RWPE2 (cell line): ENCODE data around the gene NSMCE4A.
"Not testable (repeated sequence)": the region's sequence is repeated elsewhere in the genome, so short reads cannot be mapped to it uniquely, and the experiment has no call there.

Experiments
- ATAC-seq: fragments of 200-7000 bp; cut with Tn5 transposase; 3 replicates; pipeline ENCODE4 v1.9.1; 2021; ENCODE audit warnings: low read depth
- DNase-seq: peaks from one replicate; pipeline ENCODE4 v3.0.0-alpha.2; 2020; ENCODE audit warnings: low spot score
- H3K27ac ChIP-seq: fragments of 450-650 bp; 2 replicates; pipeline ENCODE4 v1.5.1; 2017; ENCODE audit warnings: mild to moderate bottlenecking; ENCODE audit not compliant: poor library complexity, severe bottlenecking
- H3K27me3 ChIP-seq: fragments of 250-450 bp; sonication (Bioruptor Pico); 2 replicates; pipeline ENCODE4 v1.5.1; 2021; ENCODE audit warnings: mild to moderate bottlenecking, moderate library complexity; ENCODE audit not compliant: insufficient read depth, poor library complexity, severe bottlenecking
- H3K36me3 ChIP-seq: fragments of 250-450 bp; sonication (Bioruptor Pico); 2 replicates; pipeline ENCODE4 v1.5.1; 2020; ENCODE audit warnings: low read depth, mild to moderate bottlenecking, moderate library complexity
- H3K4me1 ChIP-seq: fragments of 250-450 bp; sonication (Bioruptor Pico); 2 replicates; pipeline ENCODE4 v1.5.1; 2021; ENCODE audit warnings: mild to moderate bottlenecking, moderate library complexity; ENCODE audit not compliant: insufficient read depth, poor library complexity, severe bottlenecking
- H3K4me3 ChIP-seq: fragments of 250-450 bp; sonication (Bioruptor Pico); 2 replicates; pipeline ENCODE4 v1.5.1; 2021; ENCODE audit warnings: mild to moderate bottlenecking, moderate library complexity; ENCODE audit not compliant: severe bottlenecking
- H3K9me3 ChIP-seq: fragments of 250-450 bp; sonication (Bioruptor Pico); 2 replicates; pipeline ENCODE4 v1.5.1; 2021; ENCODE audit warnings: mild to moderate bottlenecking, moderate library complexity; ENCODE audit not compliant: severe bottlenecking
- TF ChIP-seq, protein P1 (sequence below): fragments of 450-650 bp; IDR thresholded peaks from one replicate; pipeline ENCODE4 v1.5.1; 2017; ENCODE audit warnings: mild to moderate bottlenecking, moderate library complexity; ENCODE audit not compliant: poor library complexity, severe bottlenecking

NSMCE4A gene, protein sequence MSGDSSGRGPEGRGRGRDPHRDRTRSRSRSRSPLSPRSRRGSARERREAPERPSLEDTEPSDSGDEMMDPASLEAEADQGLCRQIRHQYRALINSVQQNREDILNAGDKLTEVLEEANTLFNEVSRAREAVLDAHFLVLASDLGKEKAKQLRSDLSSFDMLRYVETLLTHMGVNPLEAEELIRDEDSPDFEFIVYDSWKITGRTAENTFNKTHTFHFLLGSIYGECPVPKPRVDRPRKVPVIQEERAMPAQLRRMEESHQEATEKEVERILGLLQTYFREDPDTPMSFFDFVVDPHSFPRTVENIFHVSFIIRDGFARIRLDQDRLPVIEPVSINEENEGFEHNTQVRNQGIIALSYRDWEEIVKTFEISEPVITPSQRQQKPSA

DNA sequence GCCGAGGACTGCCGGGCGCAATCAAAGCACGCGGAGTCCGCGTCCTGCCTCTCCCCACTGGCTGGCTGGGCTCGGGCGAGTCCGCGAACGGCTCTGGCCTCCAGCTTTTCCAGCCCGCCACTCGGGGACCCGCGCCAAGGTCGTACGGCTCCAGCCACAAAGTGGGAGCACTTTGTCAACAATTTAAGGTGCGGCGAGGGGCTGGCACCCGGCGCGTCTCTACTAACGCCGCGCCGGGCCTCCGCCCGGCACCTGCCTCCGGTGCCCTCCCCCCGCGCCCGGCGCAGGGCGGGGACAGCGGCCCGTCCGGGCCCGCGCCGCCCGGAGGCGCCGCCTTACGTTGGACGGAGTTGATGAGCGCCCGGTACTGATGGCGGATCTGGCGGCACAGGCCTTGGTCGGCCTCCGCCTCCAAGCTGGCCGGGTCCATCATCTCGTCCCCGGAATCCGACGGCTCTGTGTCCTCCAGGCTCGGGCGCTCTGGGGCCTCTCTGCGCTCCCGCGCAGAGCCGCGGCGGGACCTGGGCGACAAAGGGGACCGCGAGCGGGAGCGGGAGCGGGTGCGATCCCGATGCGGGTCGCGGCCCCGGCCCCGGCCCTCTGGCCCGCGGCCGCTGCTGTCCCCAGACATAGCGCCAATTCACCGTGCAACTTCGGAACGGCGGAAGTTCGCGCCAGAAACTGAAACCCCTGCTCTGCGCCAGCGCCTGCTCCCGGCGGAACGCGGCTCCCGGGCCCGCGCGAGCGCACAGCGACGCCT is at the start of gene NSMCE4A:
TSS of gene NSMCE4A (minus strand) at position 683 of the 760 bp plus-strand sequence. CDS start at position 631, 52 bp downstream.
- Histone ChIP-seq H3K36me3 (peaks cover 39% of the 10 kb centered on the region), H3K4me3 (peak within 1 kb of the TSS; percentile 89), H3K4me1 (peaks cover 9% of the 10 kb centered on the region), H3K9me3 (no peaks in the 10 kb centered on the region), H3K27me3 (no peaks in the 10 kb centered on the region), H3K27ac (peak within 1 kb of the TSS; percentile 78)
- DNase-seq (peak; percentile 70), ATAC-seq (peak; percentile 87)
- TF ChIP-seq, protein P1, sequence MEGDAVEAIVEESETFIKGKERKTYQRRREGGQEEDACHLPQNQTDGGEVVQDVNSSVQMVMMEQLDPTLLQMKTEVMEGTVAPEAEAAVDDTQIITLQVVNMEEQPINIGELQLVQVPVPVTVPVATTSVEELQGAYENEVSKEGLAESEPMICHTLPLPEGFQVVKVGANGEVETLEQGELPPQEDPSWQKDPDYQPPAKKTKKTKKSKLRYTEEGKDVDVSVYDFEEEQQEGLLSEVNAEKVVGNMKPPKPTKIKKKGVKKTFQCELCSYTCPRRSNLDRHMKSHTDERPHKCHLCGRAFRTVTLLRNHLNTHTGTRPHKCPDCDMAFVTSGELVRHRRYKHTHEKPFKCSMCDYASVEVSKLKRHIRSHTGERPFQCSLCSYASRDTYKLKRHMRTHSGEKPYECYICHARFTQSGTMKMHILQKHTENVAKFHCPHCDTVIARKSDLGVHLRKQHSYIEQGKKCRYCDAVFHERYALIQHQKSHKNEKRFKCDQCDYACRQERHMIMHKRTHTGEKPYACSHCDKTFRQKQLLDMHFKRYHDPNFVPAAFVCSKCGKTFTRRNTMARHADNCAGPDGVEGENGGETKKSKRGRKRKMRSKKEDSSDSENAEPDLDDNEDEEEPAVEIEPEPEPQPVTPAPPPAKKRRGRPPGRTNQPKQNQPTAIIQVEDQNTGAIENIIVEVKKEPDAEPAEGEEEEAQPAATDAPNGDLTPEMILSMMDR: peak; percentile 95

DNA sequence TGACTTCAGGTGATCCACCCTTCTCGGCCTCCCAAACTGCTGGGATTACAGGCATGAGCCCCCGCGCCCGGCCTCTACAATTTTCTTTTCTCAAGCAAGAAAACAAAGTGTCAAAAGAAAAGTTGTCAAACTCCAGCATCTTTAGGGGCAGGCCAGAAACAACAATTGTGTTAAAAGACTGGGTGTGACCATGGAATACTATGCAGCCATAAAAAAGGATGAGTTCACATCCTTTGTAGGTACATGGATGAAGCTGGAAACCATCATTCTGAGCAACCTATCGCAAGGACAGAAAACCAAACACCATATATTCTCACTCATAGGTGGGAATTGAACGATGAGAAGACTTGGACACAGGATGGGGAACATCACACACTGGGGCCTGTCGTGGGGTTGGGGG is 48.2 kb upstream of the NSMCE4A start:
- not testable (repeated sequence) for H3K4me3 ChIP-seq, ATAC-seq, DNase-seq, H3K36me3 ChIP-seq, H3K9me3 ChIP-seq, H3K27ac ChIP-seq, H3K27me3 ChIP-seq
- H3K4me1 ChIP-seq: peaks cover 15% of the 10 kb centered on the region

DNA sequence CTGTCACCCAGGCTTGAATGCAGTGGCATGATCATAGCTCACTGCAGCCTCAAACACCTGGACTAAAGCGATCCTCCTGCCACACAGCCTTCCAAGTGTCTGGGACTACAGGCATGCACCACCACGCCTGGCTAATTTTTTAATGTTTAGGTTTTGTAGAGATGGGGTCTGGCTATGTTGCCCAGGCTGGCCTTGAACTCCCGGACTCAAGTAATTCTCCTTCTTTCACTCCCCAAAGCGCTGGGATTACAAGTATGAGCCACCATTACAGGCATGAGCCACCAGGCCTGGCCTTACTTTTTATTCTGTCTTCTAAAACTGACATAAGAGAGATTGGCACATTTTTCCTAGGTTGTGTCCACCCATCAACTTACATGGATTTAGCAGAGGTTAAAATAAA is 47.3 kb upstream of the NSMCE4A start:
- no peak overlapping the region for H3K4me3 ChIP-seq
- H3K27me3 ChIP-seq: no peaks in the 10 kb centered on the region
- H3K27ac ChIP-seq: no peak overlapping the region
- peaks cover 16% of the 10 kb centered on the region for H3K4me1 ChIP-seq
- DNase-seq (no peak), ATAC-seq (no peak)
- no peaks in the 10 kb centered on the region for H3K36me3 ChIP-seq
- no peaks in the 10 kb centered on the region for H3K9me3 ChIP-seq
- TF ChIP-seq, protein P1: no peak

DNA sequence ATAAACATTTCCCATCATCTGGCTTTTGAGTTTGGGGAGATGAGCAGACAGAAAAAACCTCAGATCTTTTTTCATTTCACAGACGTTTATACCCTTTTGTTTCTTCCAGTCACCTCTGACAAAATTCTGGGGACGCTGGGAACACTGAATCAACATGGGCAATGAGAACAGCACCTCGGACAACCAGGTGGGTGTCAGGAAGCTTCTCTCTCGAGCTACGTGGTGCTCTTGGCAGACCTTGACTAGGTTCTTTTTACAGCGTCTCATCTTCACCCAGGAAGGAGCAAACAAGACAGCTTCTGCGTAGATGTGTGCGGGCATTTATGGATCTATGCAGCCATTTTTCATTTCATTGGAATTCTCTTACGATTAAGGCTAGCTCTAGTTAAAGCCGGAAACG is 46.8 kb upstream of the NSMCE4A start:
- TF ChIP-seq, protein P1: no peak
- Histone ChIP-seq H3K9me3 (no peaks in the 10 kb centered on the region), H3K4me1 (peaks cover 16% of the 10 kb centered on the region), H3K27me3 (no peaks in the 10 kb centered on the region), H3K36me3 (no peaks in the 10 kb centered on the region), H3K27ac (no peak overlapping the region), H3K4me3 (no peak overlapping the region)
- DNase-seq (no peak), ATAC-seq (no peak)

DNA sequence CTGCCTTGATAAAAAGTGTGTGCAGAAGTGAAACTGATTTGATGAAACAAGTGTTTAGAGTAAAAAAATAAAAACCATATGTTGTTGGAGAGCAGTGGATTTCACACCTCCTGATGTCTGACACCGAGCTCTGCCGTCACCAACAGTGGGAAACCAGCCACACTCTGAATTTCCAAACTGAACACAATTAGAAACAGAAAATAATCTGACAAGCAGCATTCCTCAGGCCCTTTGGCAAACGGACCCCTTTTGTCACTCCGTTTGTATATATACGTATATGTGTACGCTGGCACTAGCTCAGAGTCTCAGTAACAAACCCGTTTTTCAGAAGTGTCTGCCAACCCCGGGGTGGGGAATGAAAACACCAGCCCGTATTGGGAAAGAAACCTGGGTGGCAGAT is 46.4 kb upstream of the NSMCE4A start:
- no peaks in the 10 kb centered on the region for H3K9me3 ChIP-seq
- TF ChIP-seq, protein P1: no peak
- H3K27me3 ChIP-seq: no peaks in the 10 kb centered on the region
- no peak overlapping the region for H3K27ac ChIP-seq
- no peaks in the 10 kb centered on the region for H3K36me3 ChIP-seq
- no peak for DNase-seq
- peaks cover 16% of the 10 kb centered on the region for H3K4me1 ChIP-seq
- H3K4me3 ChIP-seq: no peak overlapping the region
- no peak for ATAC-seq
